IMR-90 (cell line): Measurements from ENCODE around the gene OR51E2.

Experiments
- BHLHE40 ChIP-seq: fragments of 150-350 bp; IDR thresholded peaks from 2 replicates; pipeline ENCODE4 v1.6.1; 2016; ENCODE audit warnings: mild to moderate bottlenecking, low read depth, low read length
- CEBPB ChIP-seq: IDR thresholded peaks from 2 replicates; pipeline ENCODE4 v1.6.1; 2012; ENCODE audit warnings: low read depth, low read length, improper control_type of control experiment
- CHD1 ChIP-seq: IDR thresholded peaks from 2 replicates; pipeline ENCODE4 v1.6.1; 2012; ENCODE audit warnings: low read depth, low read length, improper control_type of control experiment
- FOS ChIP-seq: fragments of 150-350 bp; IDR thresholded peaks from 2 replicates; pipeline ENCODE4 v1.6.1; 2016; ENCODE audit warnings: low read depth, low read length
- MAFK ChIP-seq: IDR thresholded peaks from 2 replicates; pipeline ENCODE4 v1.6.1; 2012; ENCODE audit warnings: low read depth, low read length, improper control_type of control experiment
- MAZ ChIP-seq: IDR thresholded peaks from 2 replicates; pipeline ENCODE4 v1.6.1; 2012; ENCODE audit warnings: low read depth, mild to moderate bottlenecking, low read length, improper control_type of control experiment, moderate library complexity, borderline replicate concordance
- MXI1 ChIP-seq: IDR thresholded peaks from 2 replicates; pipeline ENCODE4 v1.6.1; 2012; ENCODE audit warnings: low read depth, mild to moderate bottlenecking, low read length, moderate library complexity, borderline replicate concordance
- POLR2A ChIP-seq: IDR thresholded peaks from 2 replicates; pipeline ENCODE4 v1.6.1; 2012; ENCODE audit warnings: mild to moderate bottlenecking, low read depth, low read length
- RCOR1 ChIP-seq: IDR thresholded peaks from 2 replicates; pipeline ENCODE4 v1.6.1; 2012; ENCODE audit warnings: mild to moderate bottlenecking, low read length, improper control_type of control experiment; ENCODE audit not compliant: insufficient replicate concordance
- RFX5 ChIP-seq: IDR thresholded peaks from 2 replicates; pipeline ENCODE4 v1.8.0; 2012; ENCODE audit warnings: low read depth, mild to moderate bottlenecking, low read length, moderate library complexity
- TF ChIP-seq, protein P1 (sequence below): conservative IDR thresholded peaks from 2 replicates; pipeline ENCODE4 v1.5.1; 2012; ENCODE audit warnings: mild to moderate bottlenecking, low read depth, low read length, improper control_type of control experiment
- TF ChIP-seq, protein P2 (sequence below): fragments of 150-350 bp; IDR thresholded peaks from 2 replicates; pipeline ENCODE4 v1.6.1; 2017; ENCODE audit warnings: mild to moderate bottlenecking, antibody characterized with exemption, low read length, low read depth

DNA sequence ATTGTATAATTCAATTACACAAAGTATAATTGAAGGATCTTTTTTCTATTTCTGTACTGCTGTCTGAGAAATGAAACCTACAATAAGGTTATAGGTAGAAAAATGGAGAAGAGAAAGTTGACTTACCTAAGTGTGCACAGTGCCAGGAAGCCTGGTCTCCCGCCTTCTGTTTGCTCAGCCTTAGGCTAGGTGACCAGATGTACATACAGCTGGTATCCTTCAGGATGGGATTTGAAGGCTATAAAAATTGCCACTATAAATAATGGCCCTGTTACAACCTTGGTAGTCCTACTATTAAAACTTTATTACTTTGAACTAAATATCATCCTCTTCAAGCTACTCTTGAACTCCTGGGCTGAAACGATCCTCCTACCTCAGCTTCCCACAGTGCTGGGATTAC lies 19.7 kb downstream of the OR51E2 start:
- TF ChIP-seq, protein P1, sequence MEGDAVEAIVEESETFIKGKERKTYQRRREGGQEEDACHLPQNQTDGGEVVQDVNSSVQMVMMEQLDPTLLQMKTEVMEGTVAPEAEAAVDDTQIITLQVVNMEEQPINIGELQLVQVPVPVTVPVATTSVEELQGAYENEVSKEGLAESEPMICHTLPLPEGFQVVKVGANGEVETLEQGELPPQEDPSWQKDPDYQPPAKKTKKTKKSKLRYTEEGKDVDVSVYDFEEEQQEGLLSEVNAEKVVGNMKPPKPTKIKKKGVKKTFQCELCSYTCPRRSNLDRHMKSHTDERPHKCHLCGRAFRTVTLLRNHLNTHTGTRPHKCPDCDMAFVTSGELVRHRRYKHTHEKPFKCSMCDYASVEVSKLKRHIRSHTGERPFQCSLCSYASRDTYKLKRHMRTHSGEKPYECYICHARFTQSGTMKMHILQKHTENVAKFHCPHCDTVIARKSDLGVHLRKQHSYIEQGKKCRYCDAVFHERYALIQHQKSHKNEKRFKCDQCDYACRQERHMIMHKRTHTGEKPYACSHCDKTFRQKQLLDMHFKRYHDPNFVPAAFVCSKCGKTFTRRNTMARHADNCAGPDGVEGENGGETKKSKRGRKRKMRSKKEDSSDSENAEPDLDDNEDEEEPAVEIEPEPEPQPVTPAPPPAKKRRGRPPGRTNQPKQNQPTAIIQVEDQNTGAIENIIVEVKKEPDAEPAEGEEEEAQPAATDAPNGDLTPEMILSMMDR = no peak
- TF ChIP-seq CHD1 (no peak), POLR2A (no peak), MXI1 (no peak), RFX5 (no peak), MAZ (no peak), BHLHE40 (no peak), CEBPB (no peak), FOS (no peak), RCOR1 (no peak), MAFK (no peak)
- TF ChIP-seq, protein P2, sequence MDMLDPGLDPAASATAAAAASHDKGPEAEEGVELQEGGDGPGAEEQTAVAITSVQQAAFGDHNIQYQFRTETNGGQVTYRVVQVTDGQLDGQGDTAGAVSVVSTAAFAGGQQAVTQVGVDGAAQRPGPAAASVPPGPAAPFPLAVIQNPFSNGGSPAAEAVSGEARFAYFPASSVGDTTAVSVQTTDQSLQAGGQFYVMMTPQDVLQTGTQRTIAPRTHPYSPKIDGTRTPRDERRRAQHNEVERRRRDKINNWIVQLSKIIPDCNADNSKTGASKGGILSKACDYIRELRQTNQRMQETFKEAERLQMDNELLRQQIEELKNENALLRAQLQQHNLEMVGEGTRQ = no peak
